Right lobe of liver (tissue), 6 donors: ENCODE measurements around the gene RAF1. TPM values are rescaled to one million over a fixed set of nuclear protein-coding genes. Genes with fewer than 3 reads are reported as not detected.
A peak's percentile ranks its signal among the peaks of the same experiment; 100 is the strongest.

Source experiments
- ATAC-seq, 4 donors: fragments of 200-7000 bp; cut with Tn5 transposase; one replicate each; pipeline ENCODE4 v1.9.1; 2020; ENCODE audit warnings: mild to moderate bottlenecking in 4 of 4, moderate library complexity in 4 of 4
- DNase-seq, 3 donors: peaks; one replicate each; pipeline ENCODE4 v3.0.0-alpha.2; 2020
- H3K27ac ChIP-seq, 3 donors: fragments of 200-600 bp; one replicate each; pipeline ENCODE4 v1.8.0; 2022
- H3K27me3 ChIP-seq, 2 donors: fragments of 200-600 bp; one replicate each; pipeline ENCODE4 v1.8.0; 2022
- H3K36me3 ChIP-seq, 4 donors: fragments of 200-600 bp; sonication (generic) in 1 of 4; one replicate each; pipeline versions ENCODE4 v1.5.1 to v1.8.0; 2017 to 2022; ENCODE audit warnings: control low read depth in 1 of 4
- H3K4me1 ChIP-seq, 4 donors: fragments of 200-600 bp; sonication (generic) in 1 of 4; one replicate each; pipeline versions ENCODE4 v1.5.1 to v1.8.0; 2017 to 2022; ENCODE audit warnings: control low read depth in 1 of 4
- H3K4me3 ChIP-seq, 3 donors: fragments of 200-600 bp; one replicate each; pipeline ENCODE4 v1.8.0; 2022
- H3K9me3 ChIP-seq, 4 donors: fragments of 200-600 bp; sonication (generic) in 1 of 4; one replicate each; pipeline versions ENCODE4 v1.5.1 to v1.8.0; 2017 to 2022; ENCODE audit warnings: control low read depth in 1 of 4
- POLR2A ChIP-seq: fragments of 450-650 bp; IDR thresholded peaks from one replicate; pipeline ENCODE4 v1.6.1; 2017; ENCODE audit warnings: antibody characterized with exemption, mild to moderate bottlenecking
- WGBS: methylation state at CpG from one replicate; pipeline ENCODE4 v1.1.6; 2018; ENCODE audit warnings: low coverage, low lambda C conversion rate; ENCODE audit not compliant: insufficient coverage; ENCODE audit errors: missing lambda C conversion rate; 5-methylcytosine and 5-hydroxymethylcytosine counted together
- intact Hi-C, 2 donors: fragments of 100-400 bp; cut with DNase I; formaldehyde crosslinking; loops; one replicate each; pipeline versions ENCODE4 v1.11.2 to v1.14.1; 2022
- total RNA-seq, 6 experiments: library from RNA; depleted of rRNA in 2 of 6; stranded (reverse); fragments of >200 nt in 2 of 6; fragmentation: NEBNext Ultra II Directional in 3 of 6; extraction: Animal tissue kit (Norgen Biotek cat#: 25700) in 3 of 6; gene quantifications; one replicate each; pipeline versions ENCODE4 v1.1.0 to v1.2.4, GENCODE V29; 2016 to 2023
- TF ChIP-seq, protein P1 (sequence below), 4 donors: fragments of 200-600 bp in 3 of 4; fragments of 450-650 bp in 1 of 4; IDR thresholded peaks; one replicate each; pipeline versions ENCODE4 v1.5.1 to v1.8.0; 2016 to 2022; ENCODE audit warnings: antibody characterized with exemption in 4 of 4, mild to moderate bottlenecking in 2 of 4
- donor health status: DM: no; HTN: yes; CAD: no.
- donor health status: DM: no; HTN: no; CAD: no.
- donor health status: DM: no; HTN: no; CAD: no.
- donor health status: DM: no; HTN: yes; CAD: no.
- donor health status: DM: no; HTN: yes; CAD: no.

The RAF1 gene
- total RNA-seq, 6 experiments from 2014 or later = 55.7 to 72.8 (median 60.4) TPM

DNA sequence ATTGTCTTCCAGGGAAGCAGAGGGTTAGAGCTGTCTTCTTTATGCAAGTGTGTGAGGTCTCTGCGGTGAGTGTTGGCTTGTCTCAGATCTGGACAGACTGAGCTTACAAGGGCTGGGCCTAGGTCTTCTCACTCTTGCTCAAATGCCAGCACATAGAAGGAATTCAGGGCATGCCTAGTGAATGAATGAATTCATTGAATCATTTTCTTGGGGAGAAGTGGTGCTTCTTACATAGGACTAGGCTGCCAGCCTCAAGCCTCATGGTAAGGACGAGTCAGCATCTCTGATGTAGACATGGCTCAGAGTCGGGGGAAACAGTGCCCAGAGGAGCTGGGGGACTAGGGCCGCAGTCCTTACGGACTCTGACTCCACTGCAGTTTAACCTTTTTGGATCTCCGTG, 89.8 kb downstream of the RAF1 start:
- WGBS = 77% methylated on average over 3 of the region's 6 CpGs
- ATAC-seq (peak in 1 of 4 donors; percentile 26), DNase-seq (no peak)
- Histone ChIP-seq H3K9me3 (no peaks in the 10 kb centered on the region), H3K27ac (no peak overlapping the region), H3K27me3 (no peaks in the 10 kb centered on the region), H3K4me3 (no peak overlapping the region), H3K4me1 (no peaks in the 10 kb centered on the region), H3K36me3 (peaks cover 0 to 86% (median 41%) of the 10 kb centered on the region in 4 donors)
- TF ChIP-seq, protein P1, sequence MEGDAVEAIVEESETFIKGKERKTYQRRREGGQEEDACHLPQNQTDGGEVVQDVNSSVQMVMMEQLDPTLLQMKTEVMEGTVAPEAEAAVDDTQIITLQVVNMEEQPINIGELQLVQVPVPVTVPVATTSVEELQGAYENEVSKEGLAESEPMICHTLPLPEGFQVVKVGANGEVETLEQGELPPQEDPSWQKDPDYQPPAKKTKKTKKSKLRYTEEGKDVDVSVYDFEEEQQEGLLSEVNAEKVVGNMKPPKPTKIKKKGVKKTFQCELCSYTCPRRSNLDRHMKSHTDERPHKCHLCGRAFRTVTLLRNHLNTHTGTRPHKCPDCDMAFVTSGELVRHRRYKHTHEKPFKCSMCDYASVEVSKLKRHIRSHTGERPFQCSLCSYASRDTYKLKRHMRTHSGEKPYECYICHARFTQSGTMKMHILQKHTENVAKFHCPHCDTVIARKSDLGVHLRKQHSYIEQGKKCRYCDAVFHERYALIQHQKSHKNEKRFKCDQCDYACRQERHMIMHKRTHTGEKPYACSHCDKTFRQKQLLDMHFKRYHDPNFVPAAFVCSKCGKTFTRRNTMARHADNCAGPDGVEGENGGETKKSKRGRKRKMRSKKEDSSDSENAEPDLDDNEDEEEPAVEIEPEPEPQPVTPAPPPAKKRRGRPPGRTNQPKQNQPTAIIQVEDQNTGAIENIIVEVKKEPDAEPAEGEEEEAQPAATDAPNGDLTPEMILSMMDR (IDR thresholded peaks at IDR 0.05) = no peak
- no peak for TF ChIP-seq POLR2A
- intact Hi-C loops = no loop called here

DNA sequence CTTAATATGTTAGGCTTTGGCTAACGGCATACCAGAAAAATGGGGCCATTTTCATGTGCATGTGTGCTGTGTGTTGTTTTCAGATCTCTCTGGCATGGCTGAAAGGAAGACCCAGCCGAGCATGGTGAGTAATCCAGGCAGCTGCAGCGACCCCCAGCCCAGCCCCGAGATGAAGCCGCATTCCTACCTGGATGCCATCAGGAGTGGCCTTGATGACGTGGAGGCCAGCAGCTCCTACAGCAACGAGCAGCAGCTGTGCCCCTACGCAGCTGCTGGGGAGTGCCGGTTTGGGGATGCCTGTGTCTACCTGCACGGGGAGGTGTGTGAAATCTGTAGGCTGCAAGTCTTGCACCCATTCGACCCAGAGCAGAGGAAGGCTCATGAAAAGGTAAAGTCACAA, 91.9 kb downstream of the RAF1 start:
- H3K27ac ChIP-seq = no peak overlapping the region
- TF ChIP-seq, protein P1 (IDR thresholded peaks at IDR 0.05) = no peak
- no peak for TF ChIP-seq POLR2A
- H3K9me3 ChIP-seq = no peaks in the 10 kb centered on the region
- ATAC-seq (no peak), DNase-seq (no peak)
- H3K4me1 ChIP-seq = no peaks in the 10 kb centered on the region
- WGBS = 97% methylated on average over 5 of the region's 11 CpGs
- H3K4me3 ChIP-seq = no peak overlapping the region
- intact Hi-C loops = no loop called here
- peaks cover 0 to 73% (median 41%) of the 10 kb centered on the region in 4 donors for H3K36me3 ChIP-seq
- no peaks in the 10 kb centered on the region for H3K27me3 ChIP-seq

DNA sequence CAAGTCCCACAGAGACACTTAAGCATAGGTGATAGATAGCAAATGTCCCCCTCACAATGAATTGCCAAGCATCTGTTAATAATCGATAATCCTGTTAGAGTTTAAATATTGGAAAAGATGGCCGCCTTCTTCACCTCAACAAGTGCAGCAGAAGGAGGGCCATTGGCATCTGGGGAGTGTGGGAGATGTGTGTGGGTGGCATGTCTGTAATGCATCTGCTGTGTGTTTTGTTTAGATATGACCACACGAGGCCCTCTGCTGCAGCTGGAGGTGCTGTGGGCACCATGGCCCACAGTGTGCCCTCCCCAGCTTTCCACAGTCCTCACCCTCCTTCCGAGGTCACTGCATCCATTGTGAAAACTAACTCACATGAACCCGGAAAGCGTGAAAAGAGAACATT, 94.1 kb downstream of the RAF1 start:
- Histone ChIP-seq H3K36me3 (peaks cover 0 to 56% (median 36%) of the 10 kb centered on the region in 4 donors), H3K27ac (no peak overlapping the region), H3K9me3 (no peaks in the 10 kb centered on the region), H3K4me3 (no peak overlapping the region), H3K27me3 (no peaks in the 10 kb centered on the region), H3K4me1 (no peaks in the 10 kb centered on the region)
- intact Hi-C loops = no loop called here
- 100% methylated on average over 2 of the region's 6 CpGs for WGBS
- DNase-seq = no peak
- no peak for TF ChIP-seq POLR2A
- TF ChIP-seq, protein P1 (IDR thresholded peaks at IDR 0.05) = no peak
- no peak for ATAC-seq

DNA sequence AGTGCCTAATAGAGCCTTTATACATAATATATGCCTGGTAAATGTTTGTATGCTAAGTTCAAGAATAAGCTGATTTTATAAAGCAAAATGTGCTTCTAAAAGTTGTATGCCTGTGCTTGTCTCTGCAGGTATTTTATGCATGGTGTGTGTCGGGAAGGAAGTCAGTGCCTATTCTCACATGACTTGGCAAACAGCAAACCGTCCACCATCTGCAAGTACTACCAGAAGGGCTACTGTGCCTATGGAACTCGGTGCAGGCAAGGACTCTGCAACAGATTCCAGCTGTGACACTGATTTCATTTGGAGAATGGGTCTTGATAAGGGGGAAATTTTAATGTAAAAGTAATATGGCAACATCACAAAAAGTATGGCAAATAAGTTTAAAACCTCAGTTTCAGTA, 95.2 kb downstream of the RAF1 start:
- intact Hi-C loops = no loop called here
- Histone ChIP-seq H3K4me3 (no peak overlapping the region), H3K27me3 (no peaks in the 10 kb centered on the region), H3K9me3 (no peaks in the 10 kb centered on the region), H3K27ac (no peak overlapping the region), H3K4me1 (no peaks in the 10 kb centered on the region), H3K36me3 (peaks cover 0 to 45% (median 30%) of the 10 kb centered on the region in 4 donors)
- TF ChIP-seq POLR2A = no peak
- TF ChIP-seq, protein P1 (IDR thresholded peaks at IDR 0.05) = no peak
- no peak for ATAC-seq
- no peak for DNase-seq
- WGBS = 91% methylated on average over 3 of the region's 3 CpGs

DNA sequence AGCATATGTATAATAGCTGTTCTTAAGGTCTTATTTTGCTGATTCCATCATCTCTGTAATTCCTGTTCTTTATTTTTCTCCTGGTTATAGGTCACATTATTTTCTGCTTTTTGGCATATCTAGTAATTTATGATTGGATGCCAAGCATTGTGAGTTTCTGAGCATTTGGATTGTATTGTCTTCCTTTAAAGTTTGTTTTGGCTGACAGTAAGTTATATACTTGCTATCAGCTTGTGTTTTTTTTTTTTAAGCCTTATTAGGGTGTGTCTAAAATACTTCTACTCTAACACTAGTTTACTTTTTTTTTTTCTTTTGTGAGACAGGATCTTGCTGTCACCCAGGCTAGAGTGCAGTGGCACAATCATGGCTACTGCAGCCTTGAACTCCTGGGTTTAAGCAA, 96.9 kb downstream of the RAF1 start:
- Histone ChIP-seq H3K27ac (no peak overlapping the region), H3K9me3 (no peaks in the 10 kb centered on the region), H3K36me3 (peaks cover 0 to 28% (median 15%) of the 10 kb centered on the region in 4 donors), H3K4me1 (no peaks in the 10 kb centered on the region), H3K27me3 (no peaks in the 10 kb centered on the region), H3K4me3 (no peak overlapping the region)
- intact Hi-C loops = no loop called here
- DNase-seq (no peak), ATAC-seq (no peak)
- TF ChIP-seq, protein P1 (IDR thresholded peaks at IDR 0.05) = no peak
- TF ChIP-seq POLR2A = no peak
